H1 (cell line): ENCODE measurements around the gene RARA. TPM values are rescaled to one million over a fixed set of nuclear protein-coding genes. Genes with fewer than 3 reads are reported as not detected.

Source experiments
- BACH1 ChIP-seq: IDR thresholded peaks from 2 replicates; pipeline ENCODE4 v1.6.1; 2012; ENCODE audit warnings: low read length, improper control_type of control experiment
- CBX5 ChIP-seq: fragments of 300-800, 300-1000 bp; sonication (generic); IDR thresholded peaks from 2 replicates; pipeline ENCODE4 v1.7.1; 2016; ENCODE audit warnings: antibody characterized with exemption, low read length, low read depth
- EP300 ChIP-seq, 2 experiments: IDR thresholded peaks; 1 replicate in 1 of 2; 2 replicates in 1 of 2; pipeline ENCODE4 v1.6.1; 2011 to 2012; ENCODE audit warnings: low read depth in 2 of 2, low read length in 2 of 2, mild to moderate bottlenecking in 2 of 2, borderline replicate concordance in 1 of 2, inconsistent platforms in 1 of 2, moderate library complexity in 1 of 2
- EZH2 ChIP-seq: fragments of 200-600 bp; sonication (generic); IDR thresholded peaks from 2 replicates; pipeline ENCODE4 v1.7.1; 2012; ENCODE audit warnings: low read depth, mild to moderate bottlenecking, moderate library complexity, low read length, inconsistent platforms; ENCODE audit not compliant: severe bottlenecking
- FOSL1 ChIP-seq: IDR thresholded peaks from 2 replicates; pipeline ENCODE4 v1.6.1; 2011; ENCODE audit warnings: mild to moderate bottlenecking, low read depth, low read length, moderate library complexity; ENCODE audit not compliant: insufficient read depth
- GABPA ChIP-seq: IDR thresholded peaks from 2 replicates; pipeline ENCODE4 v1.6.1; 2011; ENCODE audit warnings: mild to moderate bottlenecking, low read length, moderate library complexity, borderline replicate concordance; ENCODE audit not compliant: insufficient read depth
- GTF2F1 ChIP-seq: IDR thresholded peaks from 2 replicates; pipeline ENCODE4 v1.6.1; 2012; ENCODE audit warnings: low read depth, low read length, improper control_type of control experiment, borderline replicate concordance
- HDAC6 ChIP-seq: IDR thresholded peaks from one replicate; pipeline ENCODE4 v1.7.1; 2012; ENCODE audit warnings: low read depth, mild to moderate bottlenecking, inconsistent platforms, low read length, moderate library complexity
- JUN ChIP-seq: IDR thresholded peaks from 2 replicates; pipeline ENCODE4 v1.6.1; 2011; ENCODE audit warnings: low read depth, mild to moderate bottlenecking, improper control_type of control experiment, low read length
- JUND ChIP-seq: IDR thresholded peaks from 2 replicates; pipeline ENCODE4 v1.6.1; 2011; ENCODE audit warnings: mild to moderate bottlenecking, improper control_type of control experiment, low read length
- KDM4A ChIP-seq: IDR thresholded peaks from one replicate; pipeline ENCODE4 v1.7.1; 2012; ENCODE audit warnings: low read depth, mild to moderate bottlenecking, moderate library complexity, low read length, inconsistent platforms; ENCODE audit not compliant: severe bottlenecking
- PHF8 ChIP-seq: fragments of 200-600 bp; sonication (generic); conservative IDR thresholded peaks from 2 replicates; pipeline ENCODE4 v1.7.1; 2012; ENCODE audit warnings: low read depth, mild to moderate bottlenecking, inconsistent platforms, low read length, moderate library complexity
- RAD21 ChIP-seq, 2 experiments: IDR thresholded peaks in 1 of 2; conservative IDR thresholded peaks in 1 of 2; 2 replicates each; pipeline ENCODE4 v1.6.1; 2011; ENCODE audit warnings: low read depth in 2 of 2, low read length in 2 of 2, improper control_type of control experiment in 1 of 2, inconsistent platforms in 1 of 2, mild to moderate bottlenecking in 1 of 2, moderate library complexity in 1 of 2
- RFX5 ChIP-seq: IDR thresholded peaks from 2 replicates; pipeline ENCODE4 v1.6.1; 2011; ENCODE audit warnings: low read depth, low read length, improper control_type of control experiment, borderline replicate concordance
- SIN3A ChIP-seq, 2 experiments: IDR thresholded peaks in 1 of 2; conservative IDR thresholded peaks in 1 of 2; 2 replicates each; pipeline ENCODE4 v1.6.1; 2011 to 2012; ENCODE audit warnings: low read length in 2 of 2, improper control_type of control experiment in 1 of 2, low read depth in 1 of 2, mild to moderate bottlenecking in 1 of 2
- SIX5 ChIP-seq: IDR thresholded peaks from 2 replicates; pipeline ENCODE4 v1.6.1; 2011; ENCODE audit warnings: mild to moderate bottlenecking, low read depth, low read length
- SP1 ChIP-seq: IDR thresholded peaks from 2 replicates; pipeline ENCODE4 v1.6.1; 2011; ENCODE audit warnings: low read depth, low read length
- SUZ12 ChIP-seq: fragments of 200-600 bp; sonication (generic); IDR thresholded peaks from 2 replicates; pipeline ENCODE4 v1.6.1; 2012; ENCODE audit warnings: mild to moderate bottlenecking, inconsistent platforms, low read length, moderate library complexity, mixed read lengths
- TAF7 ChIP-seq: optimal IDR thresholded peaks from 2 replicates; pipeline ENCODE3; 2011; ENCODE audit warnings: low read depth, mild to moderate bottlenecking, inconsistent platforms, low read length, moderate library complexity, borderline replicate concordance
- TBP ChIP-seq: IDR thresholded peaks from 2 replicates; pipeline ENCODE4 v1.6.1; 2011; ENCODE audit warnings: low read depth, low read length, improper control_type of control experiment
- ZNF274 ChIP-seq: IDR thresholded peaks from 2 replicates; pipeline ENCODE4 v1.7.0; 2012; ENCODE audit warnings: low read length, borderline replicate concordance; ENCODE audit errors: extremely low read depth
- polyA plus RNA-seq, 7 experiments: library from polyadenylated mRNA; depleted of rRNA in 3 of 7; stranded (reverse) in 5 of 7; unstranded in 2 of 7; fragments of >200 nt in 5 of 7; fragments of 200-250 nt in 2 of 7; gene quantifications; 1 replicate in 5 of 7; 2 replicates in 1 of 7; 4 replicates in 1 of 7; pipeline versions ENCODE4 v1.2.1 to v1.2.3, GENCODE V29; 2011 to 2013; ENCODE audit warnings: missing spikeins in 2 of 7, mixed read lengths in 2 of 7
- total RNA-seq: library from RNA; stranded (reverse); fragmentation: NEBNext Ultra II Directional; extraction: Animal tissue kit (Norgen Biotek cat#: 25700); gene quantifications from 2 replicates; pipeline ENCODE4 v1.2.1, GENCODE V29; 2021
- TF ChIP-seq, protein P1 (sequence below): IDR thresholded peaks from 2 replicates; pipeline ENCODE4 v1.6.1; 2012; ENCODE audit warnings: inconsistent platforms

Gene RARA
- total and polyA plus RNA-seq, 2 of the 8 experiments (the other 6 are each of a cell fraction or from before 2014, with no cell fraction given), result 4.4 to 16.5 TPM

DNA sequence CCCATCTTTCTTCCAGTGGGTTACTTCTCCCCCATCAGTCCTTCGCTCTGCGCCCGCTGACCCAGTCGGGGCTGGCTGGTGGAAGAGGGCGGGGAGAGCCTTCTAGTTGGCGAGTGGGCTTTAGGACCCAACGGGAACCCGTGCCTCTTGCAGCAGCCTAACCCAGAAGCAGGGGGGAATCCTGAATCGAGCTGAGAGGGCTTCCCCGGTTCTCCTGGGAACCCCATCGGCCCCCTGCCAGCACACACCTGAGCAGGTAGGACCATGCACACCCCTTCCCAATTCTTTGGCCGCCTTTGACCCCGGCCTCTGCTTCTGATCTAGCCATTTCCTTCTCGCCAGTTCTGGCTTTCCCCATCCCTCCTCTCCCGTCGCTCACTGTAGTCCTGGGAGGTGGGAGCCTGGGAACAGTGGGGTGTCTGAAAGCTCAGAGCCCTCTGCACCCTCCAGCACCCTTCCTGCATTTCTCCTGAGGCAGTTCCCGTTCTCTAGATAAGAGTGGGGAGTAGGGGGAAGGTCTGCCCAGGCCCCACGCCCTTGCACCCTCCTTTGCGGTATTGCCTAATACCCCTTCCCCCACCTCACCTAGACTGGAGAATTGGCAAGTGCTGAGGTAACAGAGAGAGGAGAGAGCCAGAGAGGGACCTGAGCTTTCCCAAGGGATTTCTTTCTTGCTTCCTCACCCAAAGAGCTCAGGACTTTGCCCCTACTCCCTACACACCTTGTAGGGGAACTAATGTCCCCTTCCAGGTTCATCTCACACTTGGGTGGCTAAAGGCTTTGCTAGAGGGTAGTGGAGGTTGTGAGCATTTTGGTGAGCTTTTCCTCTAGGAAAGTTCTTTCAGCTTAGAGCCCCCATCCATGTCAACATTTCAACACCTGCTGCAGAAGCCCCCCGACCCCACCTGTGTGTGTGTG is at the start of gene RARA (continued):
- peak; percentile 45 to 88; a peak in 2 of 4 replicates for TF ChIP-seq SIN3A (conservative IDR thresholded peaks at IDR 0.05 in 1 of 2, IDR thresholded peaks at IDR 0.05 in 1 of 2; ENCODE audit: low read depth in 1 of 2, low read length in 2 of 2)
- TF ChIP-seq HDAC6, result no peak
- no peak for TF ChIP-seq SUZ12
- TF ChIP-seq FOSL1, result peak; percentile 96
- peak in 1 of 2 experiments; percentile 12; a peak in 1 of 4 replicates for TF ChIP-seq RAD21 (IDR thresholded peaks at IDR 0.05 in 1 of 2, conservative IDR thresholded peaks at IDR 0.05 in 1 of 2; ENCODE audit: low read depth in 2 of 2, low read length in 2 of 2)
- no peak for TF ChIP-seq RFX5
- no peak for TF ChIP-seq ZNF274
- no peak for TF ChIP-seq JUND
- TF ChIP-seq TBP, result no peak
- no peak for TF ChIP-seq PHF8
- no peak for TF ChIP-seq TAF7
- TF ChIP-seq SP1, result peak; percentile 71
- no peak for TF ChIP-seq SIX5
- TF ChIP-seq JUN, result no peak
- no peak for TF ChIP-seq EP300 (IDR thresholded peaks at IDR 0.05; ENCODE audit: borderline replicate concordance in 1 of 2, low read depth in 2 of 2, low read length in 2 of 2)
- no peak for TF ChIP-seq GTF2F1
- TF ChIP-seq BACH1, result no peak
- no peak for TF ChIP-seq EZH2
- TF ChIP-seq CBX5, result no peak
- TF ChIP-seq, protein P1, sequence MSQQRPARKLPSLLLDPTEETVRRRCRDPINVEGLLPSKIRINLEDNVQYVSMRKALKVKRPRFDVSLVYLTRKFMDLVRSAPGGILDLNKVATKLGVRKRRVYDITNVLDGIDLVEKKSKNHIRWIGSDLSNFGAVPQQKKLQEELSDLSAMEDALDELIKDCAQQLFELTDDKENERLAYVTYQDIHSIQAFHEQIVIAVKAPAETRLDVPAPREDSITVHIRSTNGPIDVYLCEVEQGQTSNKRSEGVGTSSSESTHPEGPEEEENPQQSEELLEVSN, result no peak
- TF ChIP-seq KDM4A, result no peak
- no peak for TF ChIP-seq GABPA
